AG09309 (cell line): ENCODE data around the gene PDE10A.

Experiments
- DNase-seq: peaks from one replicate; pipeline ENCODE4 v3.0.0-alpha.2; 2010; ENCODE audit warnings: low read depth
- H3K4me3 ChIP-seq: 2 replicates; pipeline ENCODE4 v1.5.1; 2011; ENCODE audit warnings: mild to moderate bottlenecking, low read depth, low read length, moderate library complexity; ENCODE audit not compliant: control insufficient read depth
- CTCF ChIP-seq: IDR thresholded peaks from 2 replicates; pipeline ENCODE4 v1.5.1; 2011; ENCODE audit warnings: mild to moderate bottlenecking, low read depth, low read length, inconsistent platforms; ENCODE audit not compliant: insufficient read depth, control insufficient read depth; ENCODE audit errors: missing control alignments

PDE10A gene

GRCh38 chr6:165606740-165607008, 56.4 kb downstream of the PDE10A start:
- no peak for TF ChIP-seq CTCF
- DNase-seq: no peak
- no peak overlapping the region for H3K4me3 ChIP-seq

DNA sequence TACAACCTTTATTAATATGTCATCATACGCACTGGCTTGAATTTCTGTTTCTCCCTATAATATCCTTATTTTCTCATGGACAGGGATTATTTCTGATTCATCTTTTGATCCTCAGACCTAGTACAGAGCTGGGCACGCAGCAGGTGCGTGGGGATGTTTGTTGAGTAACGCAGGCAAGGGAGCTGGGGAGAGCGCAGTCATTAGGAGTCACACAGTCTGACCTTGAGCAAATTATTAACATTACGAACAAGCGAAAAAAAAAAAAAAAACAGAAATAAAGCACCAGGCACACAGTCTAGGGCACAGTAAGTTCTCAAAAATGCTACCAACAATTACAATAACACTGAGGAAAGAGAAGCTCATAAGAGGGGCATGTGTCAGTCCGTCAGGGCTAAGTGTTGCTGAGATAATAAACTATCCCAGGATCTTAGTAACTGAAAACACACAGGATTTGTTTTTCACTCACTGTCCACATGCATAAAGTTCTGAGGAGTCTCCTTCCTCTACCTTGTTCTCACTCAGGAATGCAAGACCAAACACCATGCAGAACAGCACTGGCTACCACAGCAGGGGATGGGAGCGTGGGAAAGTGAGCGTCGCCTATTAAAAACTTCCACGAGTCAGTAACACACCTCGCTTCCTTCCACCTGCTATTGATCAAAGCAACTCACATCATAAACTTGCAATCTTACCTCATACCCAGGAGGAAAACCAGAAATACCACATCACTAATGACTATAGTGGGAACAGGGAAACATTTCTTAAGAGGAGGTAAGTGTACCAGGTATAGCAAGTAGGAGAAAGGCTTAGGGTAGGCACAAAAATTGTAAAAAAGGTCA, 56.9 kb downstream of the PDE10A start:
- no peak overlapping the region for H3K4me3 ChIP-seq
- no peak for DNase-seq
- TF ChIP-seq CTCF: no peak

DNA sequence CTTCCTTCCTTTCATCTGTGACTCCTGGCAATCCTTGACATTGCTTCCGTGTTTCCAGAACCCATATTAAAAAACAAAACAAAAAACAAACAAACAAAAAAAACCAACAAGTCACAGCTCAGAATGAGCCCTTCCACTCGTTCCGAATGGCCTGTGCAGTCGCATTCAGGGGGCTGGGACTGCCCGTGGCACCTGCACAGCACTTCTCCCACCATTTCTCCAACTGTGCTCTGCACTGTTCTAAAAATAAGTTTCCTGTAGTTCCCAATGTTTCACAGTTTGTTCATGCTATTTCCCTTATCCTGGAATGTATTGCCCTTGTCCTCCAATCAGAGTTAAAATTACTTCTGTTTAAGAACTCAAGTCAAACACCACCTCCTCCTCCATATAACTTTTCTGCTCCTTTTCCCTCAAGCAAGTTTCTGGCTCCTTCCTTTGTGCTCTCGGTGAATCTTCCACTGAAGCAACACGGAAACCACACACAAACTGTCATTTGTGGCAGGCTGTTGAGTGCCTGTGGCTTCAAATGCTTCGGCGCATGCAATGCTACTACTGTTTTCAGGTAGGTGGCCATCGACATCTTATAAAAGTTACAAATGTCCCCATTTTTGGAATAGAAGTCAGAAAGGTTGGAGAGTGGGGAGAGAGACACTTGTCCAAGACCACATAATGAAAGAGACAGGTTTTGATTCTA, 57.7 kb downstream of the PDE10A start:
- no peak for DNase-seq
- no peak for TF ChIP-seq CTCF

DNA sequence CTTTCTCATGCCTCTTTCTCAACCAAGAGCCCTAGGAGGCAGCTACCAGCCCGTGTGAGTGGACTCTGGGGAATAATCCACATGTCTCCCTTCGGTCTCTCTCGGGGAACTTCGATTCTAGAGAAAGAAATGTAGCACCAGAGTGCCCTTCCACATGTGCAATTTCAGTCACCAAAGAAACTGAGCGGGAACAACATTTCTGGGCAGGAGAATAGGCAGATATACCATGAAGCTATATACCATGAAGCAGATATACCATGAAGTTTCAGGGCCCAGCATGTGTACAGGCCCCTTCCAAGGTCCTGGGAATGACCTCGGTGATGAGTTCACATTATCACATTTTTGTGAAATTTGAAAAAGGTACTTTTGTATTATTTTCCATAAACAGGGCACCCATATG, 60.8 kb downstream of the PDE10A start:
- DNase-seq: no peak
- no peak for TF ChIP-seq CTCF

More for the DNA sequence above, 57.7 kb downstream of the PDE10A start:
- H3K4me3 ChIP-seq: no peak overlapping the region

DNA sequence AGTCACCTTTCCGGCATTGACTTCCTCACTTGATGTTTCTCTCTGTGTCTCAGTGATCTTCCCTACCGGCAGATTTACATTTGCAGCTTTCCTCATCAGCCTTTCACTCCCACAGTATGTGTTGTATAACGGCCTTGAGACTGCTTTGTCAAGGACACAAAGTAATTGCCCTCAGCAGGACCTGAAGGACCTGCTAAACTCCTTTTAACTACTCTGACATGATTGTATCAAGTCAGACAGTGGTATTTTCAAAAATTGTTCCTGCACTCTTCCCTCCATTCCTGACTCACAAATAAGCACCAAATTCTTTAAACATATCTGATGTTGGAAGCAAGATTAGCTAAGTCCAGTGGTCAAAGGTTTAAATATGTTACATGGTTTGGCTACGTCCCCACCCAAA, 62.4 kb downstream of the PDE10A start:
- no peak for TF ChIP-seq CTCF
- no peak overlapping the region for H3K4me3 ChIP-seq
- no peak for DNase-seq

More for the DNA sequence above, 60.8 kb downstream of the PDE10A start:
- H3K4me3 ChIP-seq: no peak overlapping the region

GRCh38 chr6:165599596-165600487, 63.2 kb downstream of the PDE10A start:
- H3K4me3 ChIP-seq: no peak overlapping the region
- DNase-seq: no peak
- no peak for TF ChIP-seq CTCF
